Kidney glomerular epithelial cell (primary cell): ENCODE data around the gene C1orf35.

Experiments used
- DNase-seq: peaks from one replicate; lab custom pipeline; 2025; lab: John Stamatoyannopoulos, UW

Gene C1orf35

DNA sequence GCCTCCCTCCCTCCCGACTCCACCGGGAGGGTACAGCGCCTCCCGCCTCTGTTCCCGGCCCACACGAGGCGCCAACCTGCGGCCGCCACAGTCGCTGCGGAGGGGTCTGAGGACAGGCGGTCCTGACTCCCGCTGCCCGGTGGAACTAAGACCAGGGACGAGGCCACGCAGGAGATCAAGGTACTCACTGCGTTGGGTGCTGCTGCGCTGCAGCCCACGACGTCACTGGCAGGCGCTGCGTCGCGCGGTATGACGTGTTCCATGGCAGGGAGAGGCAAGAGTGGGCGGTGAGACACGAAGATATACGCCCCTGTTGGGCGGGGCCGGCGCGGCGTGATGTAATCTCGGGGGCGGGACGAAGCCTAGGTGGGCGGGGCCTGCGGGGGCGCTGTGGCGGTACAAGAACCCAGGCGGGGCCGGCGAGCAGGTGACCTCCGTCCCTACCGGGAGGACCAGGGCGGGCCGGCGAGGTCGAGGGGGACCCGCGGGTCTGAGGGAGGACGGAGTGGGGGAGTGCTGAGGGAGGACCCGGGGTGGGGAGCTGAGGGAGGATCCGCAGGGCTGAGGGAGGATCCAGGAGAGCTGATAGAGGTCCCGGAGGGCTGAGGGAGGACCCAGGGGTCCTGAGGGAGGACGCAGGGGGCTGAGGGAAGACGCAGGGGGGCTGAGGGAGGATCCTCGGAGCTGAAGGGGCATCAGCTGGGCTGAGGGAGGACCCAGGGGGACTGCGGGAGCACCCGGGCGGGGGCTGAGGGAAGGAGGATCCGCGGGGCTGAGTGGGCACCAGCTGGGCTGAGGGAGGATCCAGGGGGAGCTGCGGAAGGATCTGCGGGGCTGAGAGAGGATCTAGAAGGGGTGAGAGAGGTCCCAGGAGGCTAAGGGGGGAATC, 6.2 kb upstream of the C1orf35 start, which contains the start of gene MRPL55:
Gene MRPL55, minus strand, starts transcription at position 227 of the 889 bp plus-strand sequence. CDS start 1,039 bp downstream, outside the sequence.
- peak; percentile 89 for DNase-seq

- no peak for DNase-seq
Observed at GRCh38 chr1:228108742-228109072, 5.6 kb upstream of the C1orf35 start.

- no peak for DNase-seq
Observed at GRCh38 chr1:228108055-228108690, 5.0 kb upstream of the C1orf35 start.

- DNase-seq, result no peak
Observed at GRCh38 chr1:228107636-228108035, 4.5 kb upstream of the C1orf35 start.

DNA sequence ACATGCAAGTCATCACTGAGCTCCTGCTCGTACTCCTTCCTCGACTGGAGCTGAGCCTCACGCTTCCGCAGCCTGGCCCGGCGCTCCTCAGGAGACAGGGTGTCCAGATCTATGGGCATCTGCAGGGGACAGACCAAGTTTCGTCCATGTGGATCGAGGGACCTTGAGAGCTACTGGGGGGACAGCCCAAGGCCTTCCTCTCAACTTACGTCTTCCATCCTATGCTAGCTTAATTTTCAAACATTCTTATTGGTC, 3.6 kb upstream of the C1orf35 start:
- no peak for DNase-seq

- DNase-seq, result no peak
Observed at GRCh38 chr1:228105996-228106799, 3.1 kb upstream of the C1orf35 start.

DNA sequence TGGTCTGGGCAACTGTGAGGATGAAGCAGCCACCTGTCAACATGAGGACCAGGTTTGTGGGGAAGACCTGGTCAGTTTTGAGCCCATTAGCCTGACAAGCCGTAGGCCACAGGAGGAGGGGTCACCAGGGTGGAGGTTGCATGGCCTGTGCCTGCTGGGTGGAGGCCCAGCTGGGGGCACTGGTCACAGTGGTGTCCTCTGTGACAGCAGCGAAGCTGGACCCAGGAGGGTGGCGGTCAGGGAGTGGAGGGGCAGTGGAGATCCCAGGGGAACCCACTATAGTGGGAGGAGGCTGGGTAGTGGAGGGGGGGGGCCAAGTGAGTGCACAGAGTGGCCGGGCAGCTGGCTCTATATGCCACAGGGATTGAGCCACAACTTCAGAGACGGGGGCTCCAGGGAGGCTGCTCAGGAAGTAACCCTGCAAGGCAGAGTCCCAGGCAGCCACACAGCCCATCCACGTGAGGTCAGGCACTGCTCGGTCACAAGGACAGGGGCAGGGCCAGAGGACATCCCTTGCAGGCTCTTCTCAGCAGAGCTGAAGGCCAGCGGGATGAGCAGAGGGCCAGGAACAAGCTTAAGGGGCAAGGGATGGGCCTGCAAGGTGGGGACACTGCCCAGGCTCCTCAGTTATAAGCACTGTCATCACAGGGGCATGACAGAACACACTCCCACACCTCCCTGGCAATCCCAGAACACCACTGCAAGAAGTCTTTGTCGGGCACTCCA, 2.3 kb upstream of the C1orf35 start:
- no peak for DNase-seq

GRCh38 chr1:228104526-228105269, 1.6 kb upstream of the C1orf35 start:
- no peak for DNase-seq

- DNase-seq, result no peak
Observed at GRCh38 chr1:228101994-228102790, 933 bp downstream of the C1orf35 start.

- DNase-seq, result no peak
Observed at GRCh38 chr1:228101614-228101993, 1.5 kb downstream of the C1orf35 start.

DNA sequence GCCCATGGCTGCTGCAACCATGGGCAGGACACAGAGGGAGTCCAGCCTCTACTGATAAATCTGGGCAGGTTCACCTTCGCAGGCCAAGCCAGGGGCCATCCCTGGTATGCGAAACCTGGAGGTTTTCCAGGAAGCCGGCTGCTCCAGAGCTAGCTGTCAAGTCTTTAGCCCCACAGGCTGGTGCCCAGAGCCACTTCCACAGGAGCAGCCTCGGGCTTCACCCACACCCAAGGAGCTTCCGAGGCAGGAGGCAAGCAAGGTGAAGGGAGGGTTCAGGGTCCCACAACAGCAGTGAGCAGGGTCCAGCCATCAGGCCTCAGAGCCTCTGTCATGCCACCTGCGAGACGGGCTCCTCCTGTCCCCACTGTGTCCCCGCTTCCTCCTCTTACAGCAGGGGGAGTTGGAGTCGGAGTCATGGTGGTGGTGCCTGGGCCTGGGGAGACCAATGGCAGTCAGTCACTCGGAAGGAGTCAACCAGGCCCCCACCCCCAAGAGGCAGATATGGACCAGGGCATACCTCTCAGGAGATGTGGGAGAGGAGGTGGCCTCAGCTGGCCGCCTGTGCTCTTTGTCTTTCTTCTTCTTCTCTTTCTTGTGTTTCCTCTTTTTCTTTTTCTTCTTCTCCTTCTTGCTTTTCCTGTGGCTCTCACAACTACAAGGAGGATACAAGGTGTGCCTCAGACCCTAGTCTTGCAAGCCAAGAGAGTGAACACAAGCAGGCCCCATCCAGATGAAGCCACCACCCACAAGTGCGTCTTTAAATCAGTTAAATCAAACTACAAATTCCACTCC, 2.1 kb downstream of the C1orf35 start:
- DNase-seq, result no peak

GRCh38 chr1:228099331-228099732, 3.8 kb downstream of the C1orf35 start:
- DNase-seq, result no peak

DNA sequence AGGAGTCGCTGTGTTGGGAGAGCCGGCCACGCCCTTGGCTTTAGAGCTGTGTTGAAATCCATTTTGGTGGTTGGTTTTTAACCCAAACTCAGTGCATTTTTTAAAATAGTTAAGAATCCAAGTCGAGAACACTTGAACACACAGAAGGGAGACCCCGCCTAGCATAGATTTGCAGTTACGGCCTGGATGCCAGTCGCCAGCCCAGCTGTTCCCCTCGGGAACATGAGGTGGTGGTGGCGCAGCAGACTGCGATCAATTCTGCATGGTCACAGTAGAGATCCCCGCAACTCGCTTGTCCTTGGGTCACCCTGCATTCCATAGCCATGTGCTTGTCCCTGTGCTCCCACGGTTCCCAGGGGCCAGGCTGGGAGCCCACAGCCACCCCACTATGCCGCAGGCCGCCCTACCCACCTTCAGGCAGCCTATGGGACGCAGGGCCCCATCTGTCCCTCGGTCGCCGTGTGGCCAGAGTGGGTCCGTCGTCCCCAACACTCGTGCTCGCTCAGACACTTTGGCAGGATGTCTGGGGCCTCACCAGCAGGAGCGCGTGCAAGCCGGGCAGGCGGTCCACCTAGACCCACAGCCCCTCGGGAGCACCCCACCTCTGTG, 4.7 kb downstream of the C1orf35 start:
- no peak for DNase-seq

DNA sequence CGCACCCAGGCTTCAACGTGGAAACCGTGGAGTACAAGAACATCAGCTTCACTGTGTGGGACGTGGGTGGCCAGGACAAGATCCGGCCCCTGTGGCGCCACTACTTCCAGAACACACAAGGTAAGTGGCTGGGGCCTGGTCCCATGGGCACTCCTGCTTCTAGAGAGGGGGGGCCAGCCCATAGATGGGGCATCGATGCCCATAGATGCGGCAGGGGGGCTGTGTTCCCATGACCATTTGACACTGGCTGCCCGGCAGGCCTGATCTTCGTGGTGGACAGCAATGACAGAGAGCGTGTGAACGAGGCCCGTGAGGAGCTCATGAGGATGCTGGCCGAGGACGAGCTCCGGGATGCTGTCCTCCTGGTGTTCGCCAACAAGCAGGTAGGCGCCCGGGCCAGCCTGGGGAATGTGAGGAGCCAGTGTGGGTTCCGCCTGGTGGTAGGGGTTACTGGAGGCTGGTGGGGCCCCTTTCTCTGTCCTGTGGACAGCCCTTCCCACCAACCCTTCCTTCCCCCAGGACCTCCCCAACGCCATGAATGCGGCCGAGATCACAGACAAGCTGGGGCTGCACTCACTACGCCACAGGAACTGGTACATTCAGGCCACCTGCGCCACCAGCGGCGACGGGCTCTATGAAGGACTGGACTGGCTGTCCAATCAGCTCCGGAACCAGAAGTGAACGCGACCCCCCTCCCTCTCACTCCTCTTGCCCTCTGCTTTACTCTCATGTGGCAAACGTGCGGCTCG, 5.6 kb downstream of the C1orf35 start:
- no peak for DNase-seq

DNA sequence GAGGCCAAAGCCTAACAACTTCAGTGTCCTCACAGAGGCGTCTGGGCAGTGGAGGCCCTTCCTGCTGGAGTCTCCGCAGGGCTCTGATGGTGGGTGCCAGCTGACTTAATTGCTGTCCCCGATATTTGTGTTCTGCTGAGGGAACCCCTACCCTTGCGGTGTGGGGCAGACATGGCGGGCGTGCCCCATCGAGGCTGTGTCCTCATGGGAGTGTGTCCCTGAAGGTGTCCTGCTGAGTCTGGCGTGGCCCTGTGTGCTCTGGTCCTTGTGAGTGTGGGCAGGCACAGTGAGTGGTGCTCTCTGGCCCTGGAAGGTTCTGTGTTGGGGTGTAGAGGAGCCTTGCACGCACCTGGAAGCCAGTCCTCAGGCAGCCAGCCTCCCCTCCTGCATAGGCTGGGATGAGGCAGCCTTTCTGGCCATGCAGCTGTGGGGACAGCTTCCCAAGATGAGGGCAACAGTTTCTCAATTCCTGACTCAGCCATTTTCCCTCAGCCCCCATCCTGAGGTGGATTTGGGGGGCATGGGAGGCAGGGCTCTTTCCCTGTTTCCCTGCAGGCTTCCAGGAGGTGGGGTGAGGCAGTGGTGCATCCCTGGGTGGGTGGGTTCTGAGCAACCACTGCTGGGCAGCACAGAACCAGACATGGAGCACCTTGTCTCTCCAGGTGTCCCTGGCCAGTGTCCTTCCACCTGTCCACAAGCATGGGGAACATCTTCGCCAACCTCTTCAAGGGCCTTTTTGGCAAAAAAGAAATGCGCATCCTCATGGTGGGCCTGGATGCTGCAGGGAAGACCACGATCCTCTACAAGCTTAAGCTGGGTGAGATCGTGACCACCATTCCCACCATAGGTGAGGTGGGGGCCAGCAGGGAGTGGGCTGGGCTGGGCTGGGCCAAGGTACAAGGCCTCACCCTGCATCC, 6.5 kb downstream of the C1orf35 start:
- DNase-seq, result no peak

- DNase-seq, result no peak
Observed at GRCh38 chr1:228095938-228096337, 7.2 kb downstream of the C1orf35 start.

- no peak for DNase-seq
Observed at GRCh38 chr1:228095161-228095560, 8.0 kb downstream of the C1orf35 start.
